Activated CD8-positive, alpha-beta memory T cell treated with anti-CD3 and anti-CD28 coated beads, Interleukin-2, amount 50 U/mL, for 4 hours (primary cell): ENCODE measurements around the gene MLH3.
A peak's percentile ranks its signal among the peaks of the same experiment; 100 is the strongest.
"Not testable (repeated sequence)": the region's sequence is repeated elsewhere in the genome, so short reads cannot be mapped to it uniquely, and the experiment has no call there.

Experiments
- DNase-seq: peaks from one replicate; pipeline ENCODE4 v3.0.0-alpha.2; 2020

Gene MLH3

GRCh38 chr14:75022655-75023054, 28.6 kb downstream of the MLH3 start:
- no peak for DNase-seq

DNA sequence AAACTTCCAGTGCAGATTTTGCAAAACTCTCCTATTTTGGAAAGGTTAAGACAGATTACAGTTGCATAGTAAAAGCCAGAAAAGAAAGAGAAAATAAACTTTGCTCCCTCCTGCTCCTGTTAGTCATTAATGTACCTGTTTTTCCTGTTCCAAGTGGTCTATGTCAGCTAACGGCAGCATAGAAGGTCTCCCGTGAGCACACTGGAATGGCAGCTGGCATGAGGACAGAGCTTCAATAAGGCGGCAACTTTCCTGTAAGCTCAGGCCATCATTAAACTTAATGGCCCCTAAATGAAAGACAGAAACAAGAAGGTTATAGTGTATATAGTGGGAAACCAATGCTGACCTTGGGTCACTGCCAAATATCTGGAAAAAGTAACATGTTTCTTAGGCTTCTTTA, 32.6 kb downstream of the MLH3 start:
- no peak for DNase-seq

DNA sequence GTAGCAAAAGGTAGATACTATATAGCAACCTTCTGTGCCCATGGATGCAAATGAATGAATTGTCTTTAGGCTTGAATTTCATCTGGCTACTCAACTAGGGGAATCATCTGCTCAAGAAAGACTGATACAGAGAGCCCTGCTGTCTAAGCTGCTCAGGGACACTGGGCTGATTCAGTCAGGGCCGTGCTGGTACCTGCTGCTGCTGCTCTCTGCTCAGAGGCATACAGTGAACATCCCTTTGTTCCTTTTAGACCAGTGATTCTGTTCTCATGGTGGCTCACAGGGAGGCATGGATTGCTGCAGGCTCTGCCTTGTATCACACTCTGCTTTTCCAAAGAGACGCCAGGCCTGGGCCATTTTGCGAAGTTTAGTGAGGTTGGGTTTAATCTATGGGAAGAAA, 34.5 kb downstream of the MLH3 start:
- DNase-seq: no peak

DNA sequence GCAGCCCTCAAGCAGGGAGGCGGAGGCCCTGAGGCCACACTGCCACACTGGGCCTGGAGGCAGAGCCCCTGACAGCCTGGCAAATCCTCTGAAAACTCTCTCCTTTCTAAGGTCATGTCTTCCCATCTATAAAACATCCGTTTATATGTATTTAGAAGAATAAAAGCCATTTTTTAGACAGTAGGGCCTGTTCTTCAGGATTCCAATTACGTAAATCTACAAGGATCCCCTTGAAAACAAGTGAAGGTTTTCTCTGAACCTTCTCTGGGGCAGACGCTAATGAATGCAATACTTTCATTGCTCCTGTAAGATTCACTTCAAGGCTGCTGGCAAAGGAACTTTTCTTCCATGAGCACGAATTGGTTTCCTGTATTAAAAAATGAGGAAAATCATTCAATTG, 35.8 kb downstream of the MLH3 start:
- DNase-seq: no peak

DNA sequence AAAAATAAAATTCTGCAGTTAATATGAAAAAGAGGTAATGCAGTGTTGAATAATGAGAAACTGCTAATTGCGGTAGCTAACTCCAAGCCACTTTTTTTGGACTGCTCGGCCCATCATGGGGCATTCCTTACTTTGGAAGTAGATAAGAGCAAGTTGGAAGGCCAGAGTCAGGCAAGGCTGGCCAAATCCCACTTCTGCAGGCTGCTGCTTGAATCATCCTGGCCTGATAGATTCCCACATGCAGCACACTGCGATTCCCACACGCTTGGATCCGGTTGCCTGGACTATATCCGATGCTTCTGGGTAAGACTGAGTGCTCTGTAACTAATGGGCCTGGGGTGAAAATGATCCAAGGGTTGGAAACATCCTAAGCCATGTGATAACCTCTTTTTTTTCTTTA, 38.0 kb downstream of the MLH3 start:
- DNase-seq: no peak

- no peak for DNase-seq
Observed at GRCh38 chr14:75011356-75011994, 39.8 kb downstream of the MLH3 start.

- DNase-seq: no peak
Observed at GRCh38 chr14:75010472-75011093, 40.7 kb downstream of the MLH3 start.

GRCh38 chr14:75009176-75009575, 42.1 kb downstream of the MLH3 start:
- no peak for DNase-seq

- DNase-seq: no peak
Observed at GRCh38 chr14:75005357-75005756, 45.9 kb downstream of the MLH3 start.

DNA sequence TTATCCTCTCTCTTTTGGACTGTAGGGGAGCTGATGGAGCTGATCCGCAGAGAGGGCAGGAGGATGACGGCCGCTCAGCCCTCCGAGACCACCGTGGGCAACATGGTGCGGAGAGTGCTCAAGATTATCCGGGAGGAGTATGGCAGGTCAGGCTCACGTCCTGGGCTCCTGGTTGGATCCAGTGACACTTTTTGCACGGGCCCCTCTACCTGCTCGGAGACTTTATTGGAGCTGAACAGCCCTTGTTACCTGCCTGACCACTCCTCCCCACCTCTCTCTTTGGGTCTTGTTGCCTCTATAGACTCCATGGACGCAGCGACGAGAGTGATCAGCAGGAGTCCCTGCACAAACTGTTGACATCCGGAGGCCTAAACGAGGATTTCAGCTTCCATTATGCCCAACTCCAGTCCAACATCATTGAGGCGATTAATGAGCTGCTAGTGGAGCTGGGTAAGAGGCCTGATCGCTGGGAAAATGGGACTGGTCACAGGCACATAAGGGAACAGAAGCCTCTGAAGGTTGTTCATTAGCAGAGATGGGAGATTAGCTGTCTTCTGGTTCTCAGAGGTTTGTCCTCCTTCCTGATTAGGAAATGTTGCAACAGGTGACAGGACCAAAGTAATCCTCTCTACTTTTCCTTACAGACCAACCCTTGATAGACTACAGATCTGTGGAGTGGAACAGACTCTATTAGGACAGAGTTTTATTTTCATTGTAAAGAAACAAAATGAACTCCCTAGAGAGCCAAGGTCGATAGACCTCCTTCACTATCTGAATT, 47.8 kb downstream of the MLH3 start:
- no peak for DNase-seq

DNA sequence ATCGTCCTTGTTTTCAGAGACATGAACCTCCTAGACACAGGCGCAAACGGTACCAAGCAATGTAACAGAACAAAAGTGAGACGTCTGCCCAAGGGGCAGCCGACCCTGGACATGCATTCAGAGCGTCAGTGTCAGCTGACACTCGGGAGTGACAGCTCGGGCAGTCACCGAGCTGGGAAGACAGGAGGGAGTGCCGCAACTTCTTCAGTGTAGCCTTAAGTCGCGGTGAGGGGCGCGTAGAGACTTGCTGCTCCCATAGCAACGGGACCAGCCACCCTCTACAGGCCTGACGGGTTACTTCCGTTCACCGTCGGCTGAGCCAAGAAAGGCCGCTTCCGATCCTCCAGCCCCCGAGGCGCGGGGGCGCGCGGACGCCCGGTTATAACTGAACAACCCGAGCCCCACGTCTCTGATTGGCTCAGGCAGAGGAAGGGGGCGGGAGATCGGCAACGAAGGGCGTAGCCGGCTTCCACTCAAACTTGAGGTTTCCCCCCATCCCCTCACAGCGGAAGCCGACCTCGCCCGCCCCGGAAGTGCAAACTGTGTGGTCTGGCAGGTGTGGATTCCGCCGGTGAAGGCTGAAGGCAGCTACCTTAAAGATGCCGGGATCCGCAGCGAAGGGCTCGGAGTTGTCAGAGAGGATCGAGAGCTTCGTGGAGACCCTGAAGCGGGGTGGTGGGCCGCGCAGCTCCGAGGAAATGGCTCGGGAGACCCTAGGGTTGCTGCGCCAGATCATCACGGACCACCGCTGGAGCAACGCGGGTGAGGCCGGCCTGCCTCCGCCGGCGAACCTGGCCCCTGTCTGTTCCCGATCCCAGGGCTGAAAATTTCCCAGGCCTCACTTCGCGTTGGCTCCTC, 48.6 kb downstream of the MLH3 start, which contains the start of gene EIF2B2:
Gene EIF2B2 (plus strand): TSS at position 530 of the 858 bp plus-strand sequence. CDS start 70 bp downstream, at position 600.
- DNase-seq: peak; percentile 98

DNA sequence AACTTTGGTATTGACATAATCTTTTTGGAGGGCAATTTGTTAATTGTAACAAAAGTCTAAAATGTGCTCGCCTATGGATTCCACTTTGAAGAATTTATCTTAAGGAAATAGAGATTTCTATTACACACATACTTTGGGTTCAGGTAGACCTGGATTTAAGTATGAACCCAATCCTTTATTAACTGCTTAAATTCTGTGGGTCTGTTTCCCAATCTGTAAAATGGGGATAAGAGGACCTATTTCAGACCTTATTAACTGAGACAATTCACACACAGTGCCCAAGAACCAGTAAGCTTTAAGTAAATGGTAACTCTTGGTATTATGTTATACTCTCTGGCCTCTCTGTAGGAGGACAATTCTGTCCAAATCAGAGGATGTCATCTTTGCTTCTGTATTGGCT, 49.4 kb downstream of the MLH3 start:
- no peak for DNase-seq

DNA sequence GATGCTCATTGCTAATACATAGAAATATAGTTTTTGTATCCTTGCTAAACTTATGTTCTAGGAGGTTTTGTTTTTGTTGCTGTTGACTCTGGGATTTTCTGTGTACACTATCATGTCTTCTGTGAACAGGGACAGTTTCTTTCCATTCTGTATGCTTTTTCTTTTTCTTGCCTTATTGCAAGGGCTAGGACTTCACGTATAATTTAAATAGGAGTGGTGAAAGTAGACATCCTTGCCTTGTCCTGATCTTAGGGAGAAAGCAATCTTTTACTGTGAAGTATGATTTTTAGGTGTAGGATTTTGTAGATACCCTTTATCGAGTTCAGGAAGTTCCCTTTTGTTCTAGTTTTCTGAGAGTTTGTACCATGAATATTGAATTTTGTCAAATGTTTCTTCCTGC, 50.0 kb downstream of the MLH3 start:
- DNase-seq: no peak

GRCh38 chr14:74995781-74996180, 55.5 kb downstream of the MLH3 start:
- DNase-seq: not testable (repeated sequence)

DNA sequence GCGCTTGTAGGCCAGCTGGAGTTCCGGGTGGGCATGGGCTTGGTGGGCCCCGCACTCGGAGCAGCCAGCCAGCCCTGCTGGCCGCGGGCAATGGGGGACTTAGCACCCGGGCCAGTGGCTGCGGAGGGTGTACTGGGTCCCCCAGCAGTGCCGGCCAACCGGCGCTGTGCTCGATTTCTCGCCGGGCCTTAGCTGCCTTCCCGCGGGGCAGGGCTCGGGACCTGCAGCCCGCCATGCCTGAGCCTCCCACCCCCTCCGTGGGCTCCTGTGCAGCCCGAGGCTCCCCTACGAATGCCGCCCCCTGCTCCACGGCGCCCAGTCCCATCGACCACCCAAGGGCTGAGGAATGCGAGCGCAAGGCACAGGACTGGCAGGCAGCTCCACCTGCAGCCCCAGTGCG, 57.1 kb downstream of the MLH3 start:
- DNase-seq: not testable (repeated sequence)

GRCh38 chr14:74988993-74989392, 62.3 kb downstream of the MLH3 start:
- no peak for DNase-seq

- no peak for DNase-seq
Observed at GRCh38 chr14:74988131-74988530, 63.1 kb downstream of the MLH3 start.

- DNase-seq: no peak
Observed at GRCh38 chr14:74985806-74986205, 65.5 kb downstream of the MLH3 start.

- DNase-seq: no peak
Observed at GRCh38 chr14:74985028-74985310, 66.3 kb downstream of the MLH3 start.

DNA sequence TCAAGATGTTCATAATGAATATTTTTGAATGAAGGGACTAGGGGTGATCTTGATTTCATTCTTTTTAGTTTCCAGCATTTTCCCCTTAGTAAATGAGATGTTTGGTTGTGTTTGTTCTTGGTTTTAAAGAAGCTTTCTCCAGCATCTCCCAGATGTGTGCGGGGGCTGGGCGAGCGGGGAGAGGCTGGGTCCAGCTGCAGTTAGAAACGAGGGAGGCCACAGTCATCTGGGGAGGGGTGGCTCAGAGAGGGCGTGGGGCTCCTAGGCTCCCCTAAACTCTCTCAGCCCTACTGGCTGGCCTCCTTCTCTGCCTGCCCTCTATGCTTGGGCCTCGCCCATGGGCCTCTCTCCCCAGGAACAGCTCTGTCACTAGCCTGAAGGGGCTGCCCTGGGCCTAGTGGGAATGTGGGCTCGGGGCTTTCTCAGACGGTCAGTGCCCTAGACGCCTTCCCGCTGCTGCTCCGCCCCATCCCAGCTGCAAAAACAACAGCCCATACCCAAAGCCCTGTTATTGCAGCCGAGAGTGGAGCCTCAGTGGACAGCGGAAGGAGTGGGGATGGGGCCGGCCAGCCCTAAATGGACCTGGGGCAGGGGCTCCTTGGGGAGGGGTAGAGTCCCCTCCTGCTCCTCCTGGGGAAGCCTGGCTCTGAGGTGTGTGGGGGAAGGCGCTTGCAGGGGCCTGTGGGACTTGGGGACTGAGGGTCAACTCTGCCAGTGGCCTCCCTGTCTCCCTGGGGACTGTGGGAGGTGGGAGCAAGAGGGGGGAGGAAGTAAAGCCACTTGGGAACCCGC, 66.8 kb downstream of the MLH3 start:
- no peak for DNase-seq

- no peak for DNase-seq
Observed at GRCh38 chr14:74983343-74983742, 67.9 kb downstream of the MLH3 start.

DNA sequence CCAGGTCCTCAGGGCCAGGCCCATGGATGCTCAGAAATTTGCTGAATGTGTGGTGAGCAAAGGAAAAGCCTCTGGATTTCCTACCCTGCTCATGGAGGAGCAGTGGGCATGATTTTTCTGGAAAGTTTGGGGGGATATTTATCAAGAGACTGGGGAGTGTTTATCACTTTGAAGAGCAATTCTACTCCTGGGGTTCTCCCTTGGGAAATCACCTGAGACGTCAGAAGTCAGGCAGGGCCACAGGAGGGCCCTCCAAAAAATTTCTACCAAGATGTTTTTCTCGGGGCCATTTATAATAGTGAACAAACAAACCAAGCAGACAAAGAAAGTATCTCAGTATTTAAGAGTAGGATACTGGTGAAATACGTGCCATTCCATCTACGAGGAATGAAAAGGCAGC, 68.6 kb downstream of the MLH3 start:
- no peak for DNase-seq

DNA sequence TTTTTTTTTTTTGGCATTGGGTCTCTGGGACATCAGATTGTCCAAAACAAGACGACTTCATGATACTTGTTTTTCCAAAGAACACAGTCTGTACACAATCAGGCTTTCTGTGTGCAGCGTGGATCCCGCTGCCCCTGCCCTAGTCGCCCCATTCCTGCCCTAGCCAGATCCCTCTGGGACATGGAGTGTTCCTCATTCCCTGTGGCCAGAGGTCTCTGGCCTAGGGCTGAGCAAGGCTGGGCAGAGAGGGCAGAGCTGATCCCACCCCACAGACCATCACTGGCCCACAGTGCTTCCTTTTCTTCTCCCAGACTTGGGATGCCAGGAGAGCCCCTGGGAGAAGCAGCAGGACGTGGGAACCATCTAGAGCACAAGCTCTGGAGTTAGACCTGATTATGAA, 69.4 kb downstream of the MLH3 start:
- DNase-seq: no peak
